Upper lobe of right lung (tissue), 1 donor: ENCODE results near the gene CACNA2D4. TPM values are rescaled to one million over a fixed set of nuclear protein-coding genes. Genes with fewer than 3 reads are reported as not detected.

Experiments used
- ATAC-seq: fragments of 200-7000 bp; cut with Tn5 transposase; one replicate; pipeline ENCODE4 v1.9.1; 2020; ENCODE audit warnings: mild to moderate bottlenecking, moderate library complexity
- DNase-seq: peaks from one replicate; pipeline ENCODE4 v3.0.0-alpha.2; 2020
- H3K27ac ChIP-seq: fragments of 200-600 bp; one replicate; pipeline ENCODE4 v1.8.0; 2022
- H3K27me3 ChIP-seq: fragments of 200-600 bp; one replicate; pipeline ENCODE4 v1.8.0; 2022; ENCODE audit warnings: mild to moderate bottlenecking
- H3K36me3 ChIP-seq: fragments of 200-600 bp; one replicate; pipeline ENCODE4 v1.8.0; 2022
- H3K4me1 ChIP-seq: fragments of 200-600 bp; one replicate; pipeline ENCODE4 v1.8.0; 2022
- H3K4me3 ChIP-seq: fragments of 200-600 bp; one replicate; pipeline ENCODE4 v1.8.0; 2022; ENCODE audit warnings: mild to moderate bottlenecking
- H3K9me3 ChIP-seq: fragments of 200-600 bp; one replicate; pipeline ENCODE4 v1.8.0; 2022
- intact Hi-C: fragments of 100-400 bp; cut with DNase I; formaldehyde crosslinking; loops from one replicate; pipeline ENCODE4 v1.11.0; 2022
- total RNA-seq: library from RNA; stranded (reverse); fragmentation: NEBNext Ultra II Directional; extraction: Animal tissue kit (Norgen Biotek cat#: 25700); gene quantifications from one replicate; pipeline ENCODE4 v1.2.1, GENCODE V29; 2021
- TF ChIP-seq, protein P1 (sequence below): fragments of 200-600 bp; IDR thresholded peaks from one replicate; pipeline ENCODE4 v1.8.0; 2022; ENCODE audit warnings: antibody characterized with exemption
- donor health status: DM: no; HTN: yes; CAD: no; lungs with severe emphysema.

The CACNA2D4 gene
- total RNA-seq, 1 donor from 2014 or later, result 5.5 TPM

DNA sequence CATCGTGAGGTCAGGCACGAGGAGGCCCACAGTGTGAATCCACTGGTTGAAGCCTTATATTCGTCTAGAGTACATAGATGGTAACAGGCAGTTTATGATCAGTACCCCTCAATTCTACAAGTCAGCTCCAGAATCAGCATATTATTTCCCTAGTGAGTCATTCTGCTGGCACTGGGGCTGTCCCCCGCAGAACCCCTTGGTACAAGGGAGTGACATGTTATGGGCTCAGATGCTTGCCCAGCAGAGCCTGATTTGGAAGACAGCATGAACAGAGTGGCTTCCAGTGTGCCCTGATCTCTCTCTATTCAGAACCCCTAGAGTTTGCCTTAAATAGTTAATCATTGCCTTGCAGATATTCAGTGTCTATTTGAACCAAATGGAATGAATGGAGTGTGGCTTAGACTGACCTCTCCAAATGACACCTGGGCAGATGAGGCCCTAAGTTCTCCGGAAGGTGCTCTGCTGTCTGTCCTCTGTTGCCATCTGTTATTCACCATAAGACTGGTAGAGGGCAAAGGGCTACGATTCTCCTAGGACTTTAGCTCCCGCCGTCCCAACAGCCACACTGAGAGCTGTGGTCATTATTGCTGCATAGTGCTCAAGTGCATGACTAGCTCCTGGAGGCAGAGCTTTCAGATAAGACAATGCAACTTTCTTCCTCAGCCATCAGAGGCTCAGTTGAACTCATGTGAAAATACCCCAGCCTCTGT lies 41.1 kb downstream of the CACNA2D4 start:
- Histone ChIP-seq H3K4me1 (no peaks in the 10 kb centered on the region), H3K36me3 (no peaks in the 10 kb centered on the region), H3K27ac (no peak overlapping the region), H3K27me3 (peaks cover 10% of the 10 kb centered on the region), H3K4me3 (no peak overlapping the region), H3K9me3 (no peaks in the 10 kb centered on the region)
- DNase-seq (no peak), ATAC-seq (no peak)
- TF ChIP-seq, protein P1, sequence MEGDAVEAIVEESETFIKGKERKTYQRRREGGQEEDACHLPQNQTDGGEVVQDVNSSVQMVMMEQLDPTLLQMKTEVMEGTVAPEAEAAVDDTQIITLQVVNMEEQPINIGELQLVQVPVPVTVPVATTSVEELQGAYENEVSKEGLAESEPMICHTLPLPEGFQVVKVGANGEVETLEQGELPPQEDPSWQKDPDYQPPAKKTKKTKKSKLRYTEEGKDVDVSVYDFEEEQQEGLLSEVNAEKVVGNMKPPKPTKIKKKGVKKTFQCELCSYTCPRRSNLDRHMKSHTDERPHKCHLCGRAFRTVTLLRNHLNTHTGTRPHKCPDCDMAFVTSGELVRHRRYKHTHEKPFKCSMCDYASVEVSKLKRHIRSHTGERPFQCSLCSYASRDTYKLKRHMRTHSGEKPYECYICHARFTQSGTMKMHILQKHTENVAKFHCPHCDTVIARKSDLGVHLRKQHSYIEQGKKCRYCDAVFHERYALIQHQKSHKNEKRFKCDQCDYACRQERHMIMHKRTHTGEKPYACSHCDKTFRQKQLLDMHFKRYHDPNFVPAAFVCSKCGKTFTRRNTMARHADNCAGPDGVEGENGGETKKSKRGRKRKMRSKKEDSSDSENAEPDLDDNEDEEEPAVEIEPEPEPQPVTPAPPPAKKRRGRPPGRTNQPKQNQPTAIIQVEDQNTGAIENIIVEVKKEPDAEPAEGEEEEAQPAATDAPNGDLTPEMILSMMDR, result no peak
- intact Hi-C loops, result no loop called here

DNA sequence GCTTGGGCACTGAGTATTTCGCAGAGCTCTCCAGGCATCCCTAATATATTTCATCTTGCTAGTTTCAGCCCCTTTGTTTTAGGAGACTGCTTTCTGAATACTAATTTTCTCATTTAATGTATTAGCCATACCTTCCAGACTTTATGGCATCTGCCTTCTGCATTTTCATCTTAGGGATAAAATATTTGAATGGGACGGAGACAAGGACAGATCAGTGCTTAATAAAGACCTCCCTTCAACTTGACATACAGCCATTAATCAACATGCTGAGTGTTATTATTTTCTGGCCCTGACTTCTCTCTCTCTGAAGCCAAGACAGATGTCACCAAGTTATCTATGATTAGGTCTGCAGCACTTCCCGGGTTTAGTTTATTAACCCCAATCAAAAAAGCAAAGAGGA lies 42.4 kb downstream of the CACNA2D4 start:
- H3K27me3 ChIP-seq, result peaks cover 10% of the 10 kb centered on the region
- intact Hi-C loops, result no loop called here
- no peak overlapping the region for H3K27ac ChIP-seq
- TF ChIP-seq, protein P1, result no peak
- H3K4me1 ChIP-seq, result no peaks in the 10 kb centered on the region
- no peaks in the 10 kb centered on the region for H3K9me3 ChIP-seq
- no peaks in the 10 kb centered on the region for H3K36me3 ChIP-seq
- no peak overlapping the region for H3K4me3 ChIP-seq
- DNase-seq (no peak), ATAC-seq (no peak)

DNA sequence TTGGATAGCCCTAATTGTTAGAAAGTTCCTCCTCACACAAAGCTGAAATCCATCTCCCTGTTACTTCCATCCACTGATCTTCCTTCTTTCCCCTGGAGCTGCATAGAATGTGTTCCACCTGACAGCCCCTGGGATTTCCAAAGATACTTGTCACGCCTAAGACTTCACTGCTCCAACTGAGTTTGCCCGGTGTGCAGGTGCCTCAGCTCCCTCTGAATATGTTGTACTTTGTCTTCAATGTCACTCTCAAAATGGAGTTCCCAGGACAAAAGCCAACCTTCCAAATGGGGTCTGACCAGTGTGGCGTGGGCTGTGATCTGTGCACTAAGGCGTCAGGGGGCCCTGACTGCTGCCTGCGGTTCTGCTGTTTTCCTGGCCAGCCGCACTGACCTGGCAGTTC lies 42.8 kb downstream of the CACNA2D4 start:
- DNase-seq (no peak), ATAC-seq (no peak)
- no peak overlapping the region for H3K4me3 ChIP-seq
- no peaks in the 10 kb centered on the region for H3K4me1 ChIP-seq
- H3K27ac ChIP-seq, result no peak overlapping the region
- peaks cover 10% of the 10 kb centered on the region for H3K27me3 ChIP-seq
- H3K36me3 ChIP-seq, result no peaks in the 10 kb centered on the region
- intact Hi-C loops, result no loop called here
- TF ChIP-seq, protein P1, result no peak
- no peaks in the 10 kb centered on the region for H3K9me3 ChIP-seq

DNA sequence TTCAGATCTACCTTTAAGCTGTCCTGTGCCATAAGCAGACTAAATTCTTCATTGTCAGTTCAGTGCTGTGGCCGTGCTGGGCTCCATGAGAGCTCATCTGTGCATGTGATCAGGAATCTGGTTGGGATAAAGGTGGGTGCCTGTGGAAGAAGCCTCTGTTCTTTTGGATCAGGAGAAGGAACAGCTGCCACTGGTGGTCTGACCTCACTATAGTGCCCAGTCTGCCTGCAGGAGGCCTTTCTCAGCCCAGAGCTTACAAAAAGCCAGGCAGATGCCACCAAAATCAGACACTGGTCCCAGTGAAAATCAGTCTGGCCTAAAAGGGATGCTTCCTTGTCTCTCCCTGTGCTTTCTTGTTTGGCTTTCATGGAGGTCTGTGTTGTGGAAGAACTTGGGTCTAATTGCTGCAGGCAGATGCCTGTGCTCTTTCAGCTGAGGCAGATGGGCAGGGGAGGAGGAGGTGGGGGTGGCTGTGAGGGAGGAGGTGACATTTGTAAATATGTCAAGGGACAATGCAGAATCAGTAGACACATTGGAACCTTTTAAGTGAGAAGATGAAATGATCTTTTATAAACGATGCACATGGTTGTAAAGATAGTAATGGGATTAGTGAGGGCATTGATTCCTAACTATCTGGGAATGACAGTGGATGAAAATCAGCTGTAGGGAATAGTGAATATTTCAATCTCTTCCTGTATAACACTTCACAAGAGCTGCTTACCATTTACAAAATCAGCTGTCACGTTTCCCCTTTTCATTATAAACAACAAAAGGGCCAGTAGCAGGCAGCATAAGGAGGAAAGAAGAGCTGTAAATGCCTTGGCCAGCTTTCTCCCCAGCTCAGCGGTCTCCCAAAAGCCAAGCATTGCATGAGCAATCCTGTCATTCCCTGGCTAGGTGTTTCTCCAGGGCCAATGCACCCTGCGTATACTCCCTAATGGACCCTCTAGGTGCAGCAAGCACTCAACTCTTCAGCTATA lies 44.6 kb downstream of the CACNA2D4 start:
- H3K27me3 ChIP-seq, result peaks cover 10% of the 10 kb centered on the region
- no peaks in the 10 kb centered on the region for H3K9me3 ChIP-seq
- H3K27ac ChIP-seq, result no peak overlapping the region
- no peaks in the 10 kb centered on the region for H3K36me3 ChIP-seq
- H3K4me3 ChIP-seq, result no peak overlapping the region
- intact Hi-C loops, result no loop called here
- no peak for DNase-seq
- no peaks in the 10 kb centered on the region for H3K4me1 ChIP-seq
- TF ChIP-seq, protein P1, result no peak
- no peak for ATAC-seq

DNA sequence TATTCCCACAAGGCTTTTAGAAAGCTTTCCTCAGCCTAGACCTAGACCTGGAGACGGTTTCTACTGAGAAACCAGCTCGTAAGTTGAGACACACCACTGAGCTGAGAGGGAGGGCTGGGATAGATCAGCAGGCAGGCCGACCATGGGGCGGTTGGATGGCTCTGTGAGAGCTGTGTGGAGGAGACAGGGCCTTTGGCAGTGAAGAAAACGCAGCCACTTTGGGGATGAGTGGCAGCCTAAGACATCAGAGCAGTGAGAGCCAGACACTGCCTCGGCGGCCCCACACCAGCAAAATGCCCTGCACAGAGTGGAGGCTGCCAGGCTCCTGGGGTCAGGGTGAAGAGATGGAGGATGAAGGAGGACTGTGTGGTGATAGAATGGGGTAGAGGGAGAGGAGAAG lies 46.0 kb downstream of the CACNA2D4 start:
- ATAC-seq (no peak), DNase-seq (no peak)
- H3K4me1 ChIP-seq, result no peaks in the 10 kb centered on the region
- no peak overlapping the region for H3K27ac ChIP-seq
- H3K36me3 ChIP-seq, result no peaks in the 10 kb centered on the region
- H3K27me3 ChIP-seq, result peaks cover 10% of the 10 kb centered on the region
- TF ChIP-seq, protein P1, result no peak
- H3K9me3 ChIP-seq, result no peaks in the 10 kb centered on the region
- no peak overlapping the region for H3K4me3 ChIP-seq
- intact Hi-C loops, result no loop called here
